ENCODE measurements around the gene CACNA2D3. TPM values are rescaled to one million over a fixed set of nuclear protein-coding genes. Genes with fewer than 3 reads are reported as not detected.

CACNA2D3 gene
- polyA plus RNA-seq, 3 donors: 8.3 to 21.5 (median 10.4) TPM

GRCh38 chr3:54935869-54936268 is 813.5 kb downstream of the CACNA2D3 start:
- Mint-ChIP-seq H3K27me3 (ENCODE audit: low read depth in 3 of 3) (peaks cover 1 to 15% (median 4%) of the 10 kb centered on the region in 3 donors), H3K27ac (no peak overlapping the region), H3K9me3 (peaks cover 0 to 4% (median 0%) of the 10 kb centered on the region in 7 donors), H3K36me3 (no peaks in the 10 kb centered on the region), H3K4me3 (no peak overlapping the region), H3K4me1 (peaks cover 4% of the 10 kb centered on the region)
- Histone ChIP-seq H3K4me2 (replicated peaks; ENCODE audit: extremely low read depth, low read length, poor library complexity, severe bottlenecking) (no peak overlapping the region), H2AFZ (ENCODE audit: insufficient read depth, low read depth, low read length, poor library complexity, severe bottlenecking) (no peak overlapping the region), H3K27me3 (ENCODE audit: control insufficient read depth in 2 of 2, insufficient read depth in 2 of 2, low read length in 2 of 2) (peaks cover 2 to 7% of the 10 kb centered on the region in 2 donors), H4K20me1 (ENCODE audit: insufficient read depth, low read length) (no peaks in the 10 kb centered on the region), H3K79me2 (ENCODE audit: insufficient read depth, low read length) (no peaks in the 10 kb centered on the region), H3K4me3 (replicated peaks in 1 of 3; ENCODE audit: low read depth in 2 of 3, low read length in 3 of 3) (no peak overlapping the region), H3K4me1 (ENCODE audit: control insufficient read depth in 1 of 2, insufficient read depth in 2 of 2, low read length in 2 of 2) (no peaks in the 10 kb centered on the region), H3K9ac (ENCODE audit: insufficient read depth, low read length, poor library complexity, severe bottlenecking) (no peak overlapping the region), H3K27ac (ENCODE audit: low read depth in 1 of 2, low read length in 2 of 2) (no peak overlapping the region), H3K9me3 (replicated peaks in 1 of 2; ENCODE audit: control insufficient read depth in 1 of 2, insufficient read depth in 1 of 2, low read length in 2 of 2) (no peaks in the 10 kb centered on the region), H3K36me3 (replicated peaks in 1 of 2; ENCODE audit: control insufficient read depth in 1 of 2, insufficient read depth in 2 of 2, low read length in 2 of 2) (no peaks in the 10 kb centered on the region)
- no peak for DNase-seq
- no peak for TF ChIP-seq CTCF (IDR thresholded peaks at IDR 0.05)
- intact Hi-C loops (cut with micrococcal nuclease): no loop called here
- no CpG with 5 or more reads among the region's 3 CpGs for WGBS (ENCODE audit: insufficient coverage)

GRCh38 chr3:54936561-54936960 is 814.2 kb downstream of the CACNA2D3 start:
- no peak overlapping the region for H3K9ac ChIP-seq (ENCODE audit: insufficient read depth, low read length, poor library complexity, severe bottlenecking)
- peaks cover 4% of the 10 kb centered on the region for H3K4me1 Mint-ChIP-seq
- no peaks in the 10 kb centered on the region for H3K36me3 Mint-ChIP-seq
- no peak for DNase-seq
- no peaks in the 10 kb centered on the region for H3K9me3 ChIP-seq (replicated peaks in 1 of 2; ENCODE audit: control insufficient read depth in 1 of 2, insufficient read depth in 1 of 2, low read length in 2 of 2)
- 100% methylated on average over 2 of the region's 5 CpGs for WGBS (ENCODE audit: insufficient coverage)
- H2AFZ ChIP-seq (ENCODE audit: insufficient read depth, low read depth, low read length, poor library complexity, severe bottlenecking): no peak overlapping the region
- no peak overlapping the region for H3K4me3 ChIP-seq (replicated peaks in 1 of 3; ENCODE audit: low read depth in 2 of 3, low read length in 3 of 3)
- no peak overlapping the region for H3K4me2 ChIP-seq (replicated peaks; ENCODE audit: extremely low read depth, low read length, poor library complexity, severe bottlenecking)
- no peak for TF ChIP-seq CTCF (IDR thresholded peaks at IDR 0.05)
- H3K27me3 ChIP-seq (ENCODE audit: control insufficient read depth in 2 of 2, insufficient read depth in 2 of 2, low read length in 2 of 2): peaks cover 3 to 7% of the 10 kb centered on the region in 2 donors
- H3K36me3 ChIP-seq (replicated peaks in 1 of 2; ENCODE audit: control insufficient read depth in 1 of 2, insufficient read depth in 2 of 2, low read length in 2 of 2): no peaks in the 10 kb centered on the region
- H3K4me1 ChIP-seq (ENCODE audit: control insufficient read depth in 1 of 2, insufficient read depth in 2 of 2, low read length in 2 of 2): no peaks in the 10 kb centered on the region
- peaks cover 1 to 15% (median 4%) of the 10 kb centered on the region in 3 donors for H3K27me3 Mint-ChIP-seq (ENCODE audit: low read depth in 3 of 3)
- peaks cover 0 to 4% (median 0%) of the 10 kb centered on the region in 7 donors for H3K9me3 Mint-ChIP-seq
- intact Hi-C loops (cut with micrococcal nuclease): no loop called here
- H3K4me3 Mint-ChIP-seq: no peak overlapping the region
- no peak overlapping the region for H3K27ac ChIP-seq (ENCODE audit: low read depth in 1 of 2, low read length in 2 of 2)
- no peaks in the 10 kb centered on the region for H3K79me2 ChIP-seq (ENCODE audit: insufficient read depth, low read length)
- no peaks in the 10 kb centered on the region for H4K20me1 ChIP-seq (ENCODE audit: insufficient read depth, low read length)
- no peak overlapping the region for H3K27ac Mint-ChIP-seq

Measured in CD14-positive monocyte (primary cell).